ENCODE results near the gene ENSA. TPM values are rescaled to one million over a fixed set of nuclear protein-coding genes. Genes with fewer than 3 reads are reported as not detected.
"Not testable (repeated sequence)": the region's sequence is repeated elsewhere in the genome, so short reads cannot be mapped to it uniquely, and the experiment has no call there.

ENSA gene
- total and polyA plus RNA-seq, 2 donors (not counting 3 experiments of a cell fraction or from before 2014, with no cell fraction given), result 32.4 to 155 TPM

- POLR2A ChIA-PET; BruUV-seq (replicated peaks); H3K9me3 ChIP-seq (replicated peaks; ENCODE audit: control insufficient read depth, insufficient read depth, low read length); H3K9ac ChIP-seq (replicated peaks; ENCODE audit: extremely low read depth, insufficient read depth, low read length); H3K79me2 ChIP-seq (ENCODE audit: control insufficient read depth, insufficient read depth, low read length); H3K27me3 ChIP-seq (ENCODE audit: control insufficient read depth in 2 of 2, insufficient read depth in 2 of 2, low read length in 2 of 2); DNase-seq (ENCODE audit: low read depth, low spot score); dilution Hi-C loops (cut with MboI; ENCODE audit: extremely low pct_ligation_motif_present, low sequenced_read_pairs); H3K9me1 ChIP-seq (replicated peaks; ENCODE audit: control insufficient read depth, extremely low read depth, insufficient read depth, low read length); H3K4me2 ChIP-seq (ENCODE audit: insufficient read depth, low read length); CTCF ChIA-PET; H3K4me1 ChIP-seq (ENCODE audit: control insufficient read depth, extremely low read depth, insufficient read depth, low read length); H4K20me1 ChIP-seq (replicated peaks; ENCODE audit: control insufficient read depth, extremely low read depth, insufficient read depth, low read length); H3K36me3 ChIP-seq (ENCODE audit: control insufficient read depth in 2 of 2, extremely low read depth in 1 of 2, insufficient read depth in 2 of 2, low read length in 2 of 2); FAIRE-seq; H3K27ac ChIP-seq (ENCODE audit: insufficient read depth, low read depth, low read length); H3K4me3 ChIP-seq (replicated peaks in 1 of 3; ENCODE audit: insufficient read depth in 1 of 3, low read depth in 1 of 3, low read length in 3 of 3); H2AFZ ChIP-seq (ENCODE audit: low read depth, low read length); intact Hi-C loops (cut with micrococcal nuclease): not testable (repeated sequence)
These were observed 5.6 kb upstream of the ENSA start for GRCh38 chr1:150634839-150635622.

GRCh38 chr1:150628766-150629114 is 672 bp downstream of the ENSA start:
- peak overlapping the region; percentile 71 for H3K27ac ChIP-seq (ENCODE audit: insufficient read depth, low read depth, low read length)
- H3K9me1 ChIP-seq (replicated peaks; ENCODE audit: control insufficient read depth, extremely low read depth, insufficient read depth, low read length), result no peaks in the 10 kb centered on the region
- H4K20me1 ChIP-seq (replicated peaks; ENCODE audit: control insufficient read depth, extremely low read depth, insufficient read depth, low read length), result no peaks in the 10 kb centered on the region
- ChIA-PET POLR2A (interaction anchor here (0.6 to 3.8 kb wide), 3 partner anchors 17 to 50 kb away, joined by 3 to 43 read pairs (median 5); partner anchors contain the start of gene MCL1), CTCF (interaction anchor here (1.3 to 3.2 kb wide), 4 partner anchors 9 to 185 kb away, joined by 7 to 37 read pairs (median 12); no protein-coding TSS in a partner anchor)
- H3K27me3 ChIP-seq (ENCODE audit: control insufficient read depth in 2 of 2, insufficient read depth in 2 of 2, low read length in 2 of 2), result no peaks in the 10 kb centered on the region
- TSS peak; percentile 37 for BruUV-seq (replicated peaks)
- H3K36me3 ChIP-seq (ENCODE audit: control insufficient read depth in 2 of 2, extremely low read depth in 1 of 2, insufficient read depth in 2 of 2, low read length in 2 of 2), result peaks cover 10 to 16% of the 10 kb centered on the region in 2 experiments
- H3K79me2 ChIP-seq (ENCODE audit: control insufficient read depth, insufficient read depth, low read length), result peaks cover 28% of the 10 kb centered on the region
- TF ChIP-seq POLR2A (IDR thresholded peaks at IDR 0.05; ENCODE audit: low read depth, low read length), result no peak
- TF ChIP-seq POLR2AphosphoS5 (IDR thresholded peaks at IDR 0.05; ENCODE audit: insufficient read depth, low read depth, low read length), result no peak
- no peak for TF ChIP-seq CTCF (IDR thresholded peaks at IDR 0.05; ENCODE audit: extremely low read depth in 1 of 2, insufficient read depth in 1 of 2, low read depth in 1 of 2, low read length in 2 of 2)
- no peak for TF ChIP-seq GATA2 (IDR thresholded peaks at IDR 0.05; ENCODE audit: insufficient read depth, insufficient read length, low read depth, low read length)
- DNase-seq (ENCODE audit: low read depth, low spot score), result no peak
- peak overlapping the region; percentile 83 for H3K9ac ChIP-seq (replicated peaks; ENCODE audit: extremely low read depth, insufficient read depth, low read length)
- H3K4me2 ChIP-seq (ENCODE audit: insufficient read depth, low read length), result peak overlapping the region; percentile 93
- dilution Hi-C loops (cut with MboI; ENCODE audit: extremely low pct_ligation_motif_present, low sequenced_read_pairs), result no loop called here
- no peak for FAIRE-seq
- H3K9me3 ChIP-seq (replicated peaks; ENCODE audit: control insufficient read depth, insufficient read depth, low read length), result no peaks in the 10 kb centered on the region
- H3K4me3 ChIP-seq (replicated peaks in 1 of 3; ENCODE audit: insufficient read depth in 1 of 3, low read depth in 1 of 3, low read length in 3 of 3), result peak overlapping the region; percentile 55 to 89 (median 67)
- H3K4me1 ChIP-seq (ENCODE audit: control insufficient read depth, extremely low read depth, insufficient read depth, low read length), result peaks cover 11% of the 10 kb centered on the region
- intact Hi-C loops (cut with micrococcal nuclease), result loop anchor here (1.0 to 10.0 kb wide), 10 partner anchors 7 to 349 kb away; partner anchors contain the start of genes ARNT, MCL1 and RPRD2
- H2AFZ ChIP-seq (ENCODE audit: low read depth, low read length), result peak overlapping the region; percentile 37
